IMR-90 (cell line): ENCODE data around the gene KLF13. TPM values are rescaled to one million over a fixed set of nuclear protein-coding genes. Genes with fewer than 3 reads are reported as not detected.

Source experiments
- ATAC-seq: fragments of 200-7000 bp; cut with Tn5 transposase; 2 replicates; pipeline ENCODE4 v1.9.1; 2020; ENCODE audit warnings: low read depth, mild to moderate bottlenecking, moderate library complexity
- BruUV-seq: library from RNA; stranded (reverse); fragments of 400-500 nt; replicated peaks from 2 replicates; lab custom pipeline; 2021; lab: Mats Ljungman, UMichigan
- CTCF ChIA-PET: fragments of 300-600 bp; formaldehyde crosslinking; extraction: SDS; loops from one replicate; lab custom pipeline; 2021; ENCODE audit warnings: antibody characterized with exemption; lab: Yijun Ruan, JAX
- POLR2A ChIA-PET: fragments of 300-600 bp; sonication (Branson Sonifier 250); formaldehyde crosslinking; loops from one replicate; lab custom pipeline; 2022; ENCODE audit warnings: antibody characterized with exemption; ENCODE audit not compliant: unreplicated experiment; lab: Charles Lee
- DNase-seq: peaks from one replicate; pipeline ENCODE4 v3.0.0; 2013
- H2AFZ ChIP-seq: replicated peaks from 2 replicates; pipeline ENCODE3; 2013; ENCODE audit warnings: low read length, mild to moderate bottlenecking; ENCODE audit not compliant: poor library complexity
- H2AK5ac ChIP-seq: 2 replicates; pipeline ENCODE4 v1.6.1; 2013; ENCODE audit warnings: low read depth, low read length, inconsistent platforms
- H2AK9ac ChIP-seq: replicated peaks from 2 replicates; pipeline ENCODE3; 2013; ENCODE audit warnings: mild to moderate bottlenecking, low read depth, low read length, moderate library complexity; ENCODE audit not compliant: poor library complexity
- H2BK120ac ChIP-seq: 2 replicates; pipeline ENCODE4 v1.6.1; 2013; ENCODE audit warnings: low read depth, low read length, inconsistent platforms
- H2BK15ac ChIP-seq: 3 replicates; pipeline ENCODE4 v1.6.1; 2013; ENCODE audit warnings: low read depth, low read length, inconsistent platforms
- H2BK20ac ChIP-seq: 2 replicates; pipeline ENCODE4 v1.6.1; 2013; ENCODE audit warnings: low read depth, mild to moderate bottlenecking, inconsistent platforms, low read length, moderate library complexity
- H2BK5ac ChIP-seq: 2 replicates; pipeline ENCODE4 v1.6.1; 2013; ENCODE audit warnings: mild to moderate bottlenecking, low read depth, low read length, inconsistent platforms; ENCODE audit not compliant: poor library complexity, severe bottlenecking
- H3K14ac ChIP-seq: replicated peaks from 2 replicates; pipeline ENCODE4 v1.6.1; 2013; ENCODE audit warnings: low read depth, low read length, inconsistent platforms
- H3K18ac ChIP-seq: 2 replicates; pipeline ENCODE4 v1.6.1; 2013; ENCODE audit warnings: low read depth, low read length, control low read depth
- H3K23ac ChIP-seq: 2 replicates; pipeline ENCODE4 v1.6.1; 2013; ENCODE audit warnings: low read depth, low read length, inconsistent platforms
- H3K27ac ChIP-seq: 2 replicates; pipeline ENCODE4 v1.5.1; 2013; ENCODE audit warnings: mild to moderate bottlenecking, control low read depth, low read length; ENCODE audit not compliant: insufficient read depth
- H3K27me3 ChIP-seq: 2 replicates; pipeline ENCODE4 v1.6.1; 2013; ENCODE audit warnings: low read length; ENCODE audit not compliant: control insufficient read depth, insufficient read depth
- H3K36me3 ChIP-seq: 2 replicates; pipeline ENCODE4 v1.6.1; 2013; ENCODE audit warnings: low read length, mixed read lengths; ENCODE audit not compliant: control insufficient read depth, insufficient read depth
- H3K4ac ChIP-seq: 2 replicates; pipeline ENCODE4 v1.6.1; 2013; ENCODE audit warnings: low read depth, low read length, inconsistent platforms
- H3K4me1 ChIP-seq: 2 replicates; pipeline ENCODE4 v1.6.1; 2013; ENCODE audit warnings: low read length, mixed read lengths; ENCODE audit not compliant: control insufficient read depth, insufficient read depth
- H3K4me2 ChIP-seq: 2 replicates; pipeline ENCODE4 v1.6.1; 2013; ENCODE audit warnings: low read depth, mild to moderate bottlenecking, control low read depth, low read length, moderate library complexity
- H3K4me3 ChIP-seq: 2 replicates; pipeline ENCODE4 v1.5.1; 2013; ENCODE audit warnings: low read depth, mild to moderate bottlenecking, control low read depth, low read length, moderate library complexity; ENCODE audit not compliant: insufficient read depth
- H3K56ac ChIP-seq: 2 replicates; pipeline ENCODE4 v1.6.1; 2013; ENCODE audit warnings: low read length, inconsistent platforms; ENCODE audit not compliant: insufficient read depth; ENCODE audit errors: extremely low read depth
- H3K79me1 ChIP-seq, 2 experiments: 2 replicates each; pipeline ENCODE4 v1.6.1; 2013; ENCODE audit warnings: low read length in 2 of 2, inconsistent platforms in 1 of 2, low read depth in 1 of 2
- H3K9ac ChIP-seq: 2 replicates; pipeline ENCODE4 v1.6.1; 2013; ENCODE audit warnings: low read depth, low read length, control low read depth
- H3K9me1 ChIP-seq: 2 replicates; pipeline ENCODE4 v1.6.1; 2013; ENCODE audit warnings: low read length, inconsistent platforms; ENCODE audit not compliant: insufficient read depth
- H3K9me3 ChIP-seq: 2 replicates; pipeline ENCODE4 v1.6.1; 2013; ENCODE audit warnings: low read length; ENCODE audit not compliant: control insufficient read depth, insufficient read depth
- H4K20me1 ChIP-seq: 2 replicates; pipeline ENCODE4 v1.6.1; 2013; ENCODE audit warnings: low read length, inconsistent platforms; ENCODE audit not compliant: insufficient read depth
- H4K5ac ChIP-seq: 2 replicates; pipeline ENCODE4 v1.6.1; 2013; ENCODE audit warnings: mild to moderate bottlenecking, low read depth, low read length, control low read depth
- H4K8ac ChIP-seq, 2 experiments: 2 replicates each; pipeline ENCODE4 v1.6.1; 2013; ENCODE audit warnings: low read depth in 2 of 2, low read length in 2 of 2, control low read depth in 1 of 2, inconsistent platforms in 1 of 2
- H4K91ac ChIP-seq: 2 replicates; pipeline ENCODE4 v1.6.1; 2013; ENCODE audit warnings: low read depth, low read length, inconsistent platforms; ENCODE audit not compliant: insufficient read depth
- BHLHE40 ChIP-seq: fragments of 150-350 bp; IDR thresholded peaks from 2 replicates; pipeline ENCODE4 v1.6.1; 2016; ENCODE audit warnings: mild to moderate bottlenecking, low read depth, low read length
- CTCF ChIP-seq: conservative IDR thresholded peaks from 2 replicates; pipeline ENCODE4 v1.5.1; 2012; ENCODE audit warnings: mild to moderate bottlenecking, low read depth, low read length, improper control_type of control experiment
- FOS ChIP-seq: fragments of 150-350 bp; IDR thresholded peaks from 2 replicates; pipeline ENCODE4 v1.6.1; 2016; ENCODE audit warnings: low read depth, low read length
- MAFK ChIP-seq: IDR thresholded peaks from 2 replicates; pipeline ENCODE4 v1.6.1; 2012; ENCODE audit warnings: low read depth, low read length, improper control_type of control experiment
- MAZ ChIP-seq: IDR thresholded peaks from 2 replicates; pipeline ENCODE4 v1.6.1; 2012; ENCODE audit warnings: low read depth, mild to moderate bottlenecking, low read length, improper control_type of control experiment, moderate library complexity, borderline replicate concordance
- MXI1 ChIP-seq: IDR thresholded peaks from 2 replicates; pipeline ENCODE4 v1.6.1; 2012; ENCODE audit warnings: low read depth, mild to moderate bottlenecking, low read length, moderate library complexity, borderline replicate concordance
- NFE2L2 ChIP-seq: fragments of 150-350 bp; IDR thresholded peaks from 2 replicates; pipeline ENCODE4 v1.6.1; 2016; ENCODE audit warnings: low read depth, mild to moderate bottlenecking, low read length
- RAD21 ChIP-seq: IDR thresholded peaks from 2 replicates; pipeline ENCODE4 v1.6.1; 2012; ENCODE audit warnings: low read length, improper control_type of control experiment
- RFX5 ChIP-seq: IDR thresholded peaks from 2 replicates; pipeline ENCODE4 v1.8.0; 2012; ENCODE audit warnings: low read depth, mild to moderate bottlenecking, low read length, moderate library complexity
- SMC3 ChIP-seq: fragments of 150-350 bp; IDR thresholded peaks from 2 replicates; pipeline ENCODE4 v1.6.1; 2016; ENCODE audit warnings: low read depth, mild to moderate bottlenecking, antibody characterized with exemption, low read length, moderate library complexity
- WGBS, 2 experiments: methylation state at CpG; one replicate each; pipeline versions ENCODE4 v1.1.5 to v1.1.7; 2013; ENCODE audit warnings: missing lambda C conversion rate in 2 of 2; ENCODE audit not compliant: insufficient read length in 1 of 2; ENCODE audit errors: extremely low coverage in 2 of 2; 5-methylcytosine and 5-hydroxymethylcytosine counted together
- dilution Hi-C: fragments of 300-500 bp; cut with HindIII; formaldehyde crosslinking; loops from one replicate; pipeline ENCODE4 v1.14.3; 2018; ENCODE audit warnings: low sequenced_read_pairs; ENCODE audit not compliant: unreplicated experiment
- in situ Hi-C: fragments of 300-500 bp; cut with MboI; formaldehyde crosslinking; loops from 3 replicates; pipeline ENCODE4 v1.14.3; 2019; ENCODE audit warnings: low sequenced_read_pairs, inconsistent platforms, mixed read lengths
- intact Hi-C: fragments of 100-400 bp; cut with micrococcal nuclease; formaldehyde crosslinking; loops from 2 replicates; pipeline ENCODE4 v1.10.0; 2022
- polyA plus RNA-seq, 3 experiments: library from polyadenylated mRNA; depleted of rRNA; stranded (reverse); fragments of >200 nt; gene quantifications; 2 replicates each; pipeline ENCODE4 v1.2.3, GENCODE V29; 2012; ENCODE audit warnings: low replicate concordance in 1 of 3
- total RNA-seq: library from RNA; depleted of rRNA; stranded (reverse); fragments of >200 nt; gene quantifications from 2 replicates; pipeline ENCODE4 v1.2.3, GENCODE V29; 2012

The KLF13 gene
- total and polyA plus RNA-seq, 2 of the 4 experiments (the other 2 are of a cell fraction): 9.5 to 10.6 TPM

GRCh38 chr15:31352911-31353811 is 26.5 kb downstream of the KLF13 start:
- Histone ChIP-seq H3K9me1 (peaks cover 37% of the 10 kb centered on the region), H3K14ac (peak overlapping the region; percentile 85), H4K8ac (peak overlapping the region in 1 of 2 experiments; percentile 91; a peak in 2 of 4 replicates), H2AK9ac (peak overlapping the region; percentile 91), H3K56ac (no peak overlapping the region), H4K20me1 (peaks cover 49% of the 10 kb centered on the region), H3K18ac (peak overlapping the region; percentile 82), H2BK120ac (peak overlapping the region; percentile 93), H4K5ac (peak overlapping the region; percentile 84), H2AFZ (peak overlapping the region; percentile 71), H2BK15ac (peak overlapping the region; percentile 55; the same call in 1 of the 3 replicates), H3K27ac (peak overlapping the region; percentile 74), H2AK5ac (peak overlapping the region; percentile 96; the same call in 1 of the 2 replicates), H3K4me3 (no peak overlapping the region), H3K4me2 (peak overlapping the region; percentile 60), H4K91ac (peak overlapping the region; percentile 83; the same call in 1 of the 2 replicates), H3K36me3 (no peaks in the 10 kb centered on the region; the same call in 1 of the 2 replicates), H3K9ac (peak overlapping the region; percentile 19; the same call in 1 of the 2 replicates), H3K79me1 (peaks cover 46 to 87% of the 10 kb centered on the region in 2 experiments), H3K4me1 (peaks cover 23% of the 10 kb centered on the region), H2BK20ac (peak overlapping the region; percentile 81; the same call in 1 of the 2 replicates), H3K27me3 (no peaks in the 10 kb centered on the region), H2BK5ac (peak overlapping the region; percentile 78), H3K9me3 (no peaks in the 10 kb centered on the region), H3K23ac (peak overlapping the region; percentile 48; the same call in 1 of the 2 replicates), H3K4ac (peak overlapping the region; percentile 94)
- ATAC-seq (peak; percentile 76), DNase-seq (peak; percentile 82)
- POLR2A ChIA-PET: no interaction called here
- CTCF ChIA-PET: interaction anchor here (1.2 kb wide), 1 partner anchor 136 kb away, joined by 3 read pairs; no protein-coding TSS in a partner anchor
- dilution Hi-C loops: no loop called here
- in situ Hi-C loops: no loop called here
- intact Hi-C loops: no loop called here
- 60% methylated on average over 2 of the region's 14 CpGs; no CpG with 5 or more reads in 1 of the 2 experiments for WGBS, 2 experiments
- BruUV-seq: no TSS peak
- no peak for TF ChIP-seq NFE2L2
- peak; percentile 22; the same call in 1 of the 2 replicates for TF ChIP-seq RAD21
- TF ChIP-seq MXI1: no peak
- no peak for TF ChIP-seq FOS
- TF ChIP-seq SMC3: peak; percentile 14; the same call in 1 of the 2 replicates
- no peak for TF ChIP-seq CTCF
- no peak for TF ChIP-seq BHLHE40
- no peak for TF ChIP-seq RFX5
- no peak for TF ChIP-seq MAFK
- TF ChIP-seq MAZ: peak; percentile 67; the same call in 1 of the 2 replicates
